ENCODE results near the gene SSH2.

DNA sequence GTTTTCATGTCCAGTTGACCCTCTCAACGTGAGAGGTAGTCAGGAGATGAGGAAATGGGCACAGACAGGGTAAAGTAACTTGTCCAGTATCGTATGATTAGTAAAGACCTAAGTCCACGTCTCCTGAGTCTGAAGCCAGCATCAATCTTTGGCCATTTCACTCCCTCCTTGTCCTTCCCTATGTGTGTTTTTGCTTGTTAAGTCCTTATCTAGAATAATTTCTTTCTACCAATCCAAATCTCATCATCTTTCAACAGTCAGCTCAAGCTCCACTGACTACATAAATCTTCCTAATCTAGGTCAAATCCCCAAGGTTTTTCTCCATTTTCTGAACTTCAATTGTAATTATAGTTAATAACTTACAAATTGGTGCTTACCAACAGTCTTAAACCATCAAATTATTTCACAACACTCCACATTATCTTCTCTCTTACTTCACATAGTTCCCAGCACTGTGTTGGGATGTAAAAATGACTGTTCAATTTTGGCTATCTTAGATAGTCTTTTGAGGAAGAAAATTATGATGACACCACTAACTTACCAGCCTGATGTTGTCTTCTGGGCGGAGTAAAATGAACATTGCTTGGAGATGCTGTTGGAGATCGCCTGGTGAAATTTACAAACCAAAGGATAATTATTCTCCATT lies 235.0 kb downstream of the SSH2 start:
- no peak for TF ChIP-seq YY1 (IDR thresholded peaks at IDR 0.05)
- TF ChIP-seq, protein P1, sequence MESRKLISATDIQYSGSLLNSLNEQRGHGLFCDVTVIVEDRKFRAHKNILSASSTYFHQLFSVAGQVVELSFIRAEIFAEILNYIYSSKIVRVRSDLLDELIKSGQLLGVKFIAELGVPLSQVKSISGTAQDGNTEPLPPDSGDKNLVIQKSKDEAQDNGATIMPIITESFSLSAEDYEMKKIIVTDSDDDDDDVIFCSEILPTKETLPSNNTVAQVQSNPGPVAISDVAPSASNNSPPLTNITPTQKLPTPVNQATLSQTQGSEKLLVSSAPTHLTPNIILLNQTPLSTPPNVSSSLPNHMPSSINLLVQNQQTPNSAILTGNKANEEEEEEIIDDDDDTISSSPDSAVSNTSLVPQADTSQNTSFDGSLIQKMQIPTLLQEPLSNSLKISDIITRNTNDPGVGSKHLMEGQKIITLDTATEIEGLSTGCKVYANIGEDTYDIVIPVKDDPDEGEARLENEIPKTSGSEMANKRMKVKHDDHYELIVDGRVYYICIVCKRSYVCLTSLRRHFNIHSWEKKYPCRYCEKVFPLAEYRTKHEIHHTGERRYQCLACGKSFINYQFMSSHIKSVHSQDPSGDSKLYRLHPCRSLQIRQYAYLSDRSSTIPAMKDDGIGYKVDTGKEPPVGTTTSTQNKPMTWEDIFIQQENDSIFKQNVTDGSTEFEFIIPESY (IDR thresholded peaks at IDR 0.05), result no peak
- TF ChIP-seq, protein P2, sequence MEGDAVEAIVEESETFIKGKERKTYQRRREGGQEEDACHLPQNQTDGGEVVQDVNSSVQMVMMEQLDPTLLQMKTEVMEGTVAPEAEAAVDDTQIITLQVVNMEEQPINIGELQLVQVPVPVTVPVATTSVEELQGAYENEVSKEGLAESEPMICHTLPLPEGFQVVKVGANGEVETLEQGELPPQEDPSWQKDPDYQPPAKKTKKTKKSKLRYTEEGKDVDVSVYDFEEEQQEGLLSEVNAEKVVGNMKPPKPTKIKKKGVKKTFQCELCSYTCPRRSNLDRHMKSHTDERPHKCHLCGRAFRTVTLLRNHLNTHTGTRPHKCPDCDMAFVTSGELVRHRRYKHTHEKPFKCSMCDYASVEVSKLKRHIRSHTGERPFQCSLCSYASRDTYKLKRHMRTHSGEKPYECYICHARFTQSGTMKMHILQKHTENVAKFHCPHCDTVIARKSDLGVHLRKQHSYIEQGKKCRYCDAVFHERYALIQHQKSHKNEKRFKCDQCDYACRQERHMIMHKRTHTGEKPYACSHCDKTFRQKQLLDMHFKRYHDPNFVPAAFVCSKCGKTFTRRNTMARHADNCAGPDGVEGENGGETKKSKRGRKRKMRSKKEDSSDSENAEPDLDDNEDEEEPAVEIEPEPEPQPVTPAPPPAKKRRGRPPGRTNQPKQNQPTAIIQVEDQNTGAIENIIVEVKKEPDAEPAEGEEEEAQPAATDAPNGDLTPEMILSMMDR (IDR thresholded peaks at IDR 0.05; ENCODE audit: low read depth, low read length, missing input control), result no peak
- TF ChIP-seq EGR1 (IDR thresholded peaks at IDR 0.05; ENCODE audit: low read depth in 2 of 2), result no peak
- no peak for TF ChIP-seq SP1 (IDR thresholded peaks at IDR 0.05)
- no peak for TF ChIP-seq TAF1 (conservative IDR thresholded peaks at IDR 0.05)
- TF ChIP-seq, protein P3, sequence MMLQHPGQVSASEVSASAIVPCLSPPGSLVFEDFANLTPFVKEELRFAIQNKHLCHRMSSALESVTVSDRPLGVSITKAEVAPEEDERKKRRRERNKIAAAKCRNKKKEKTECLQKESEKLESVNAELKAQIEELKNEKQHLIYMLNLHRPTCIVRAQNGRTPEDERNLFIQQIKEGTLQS (IDR thresholded peaks at IDR 0.05), result no peak
- TF ChIP-seq, protein P4, sequence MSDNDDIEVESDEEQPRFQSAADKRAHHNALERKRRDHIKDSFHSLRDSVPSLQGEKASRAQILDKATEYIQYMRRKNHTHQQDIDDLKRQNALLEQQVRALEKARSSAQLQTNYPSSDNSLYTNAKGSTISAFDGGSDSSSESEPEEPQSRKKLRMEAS (IDR thresholded peaks at IDR 0.05), result no peak
- TF ChIP-seq HNF4A (conservative IDR thresholded peaks at IDR 0.05), result no peak
- no peak for TF ChIP-seq RAD21 (IDR thresholded peaks at IDR 0.05)
- TF ChIP-seq NR2F2 (IDR thresholded peaks at IDR 0.05), result no peak
- no peak for TF ChIP-seq FOXA1 (IDR thresholded peaks at IDR 0.05)
- TF ChIP-seq, protein P5, sequence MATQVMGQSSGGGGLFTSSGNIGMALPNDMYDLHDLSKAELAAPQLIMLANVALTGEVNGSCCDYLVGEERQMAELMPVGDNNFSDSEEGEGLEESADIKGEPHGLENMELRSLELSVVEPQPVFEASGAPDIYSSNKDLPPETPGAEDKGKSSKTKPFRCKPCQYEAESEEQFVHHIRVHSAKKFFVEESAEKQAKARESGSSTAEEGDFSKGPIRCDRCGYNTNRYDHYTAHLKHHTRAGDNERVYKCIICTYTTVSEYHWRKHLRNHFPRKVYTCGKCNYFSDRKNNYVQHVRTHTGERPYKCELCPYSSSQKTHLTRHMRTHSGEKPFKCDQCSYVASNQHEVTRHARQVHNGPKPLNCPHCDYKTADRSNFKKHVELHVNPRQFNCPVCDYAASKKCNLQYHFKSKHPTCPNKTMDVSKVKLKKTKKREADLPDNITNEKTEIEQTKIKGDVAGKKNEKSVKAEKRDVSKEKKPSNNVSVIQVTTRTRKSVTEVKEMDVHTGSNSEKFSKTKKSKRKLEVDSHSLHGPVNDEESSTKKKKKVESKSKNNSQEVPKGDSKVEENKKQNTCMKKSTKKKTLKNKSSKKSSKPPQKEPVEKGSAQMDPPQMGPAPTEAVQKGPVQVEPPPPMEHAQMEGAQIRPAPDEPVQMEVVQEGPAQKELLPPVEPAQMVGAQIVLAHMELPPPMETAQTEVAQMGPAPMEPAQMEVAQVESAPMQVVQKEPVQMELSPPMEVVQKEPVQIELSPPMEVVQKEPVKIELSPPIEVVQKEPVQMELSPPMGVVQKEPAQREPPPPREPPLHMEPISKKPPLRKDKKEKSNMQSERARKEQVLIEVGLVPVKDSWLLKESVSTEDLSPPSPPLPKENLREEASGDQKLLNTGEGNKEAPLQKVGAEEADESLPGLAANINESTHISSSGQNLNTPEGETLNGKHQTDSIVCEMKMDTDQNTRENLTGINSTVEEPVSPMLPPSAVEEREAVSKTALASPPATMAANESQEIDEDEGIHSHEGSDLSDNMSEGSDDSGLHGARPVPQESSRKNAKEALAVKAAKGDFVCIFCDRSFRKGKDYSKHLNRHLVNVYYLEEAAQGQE (IDR thresholded peaks at IDR 0.05), result no peak
- TF ChIP-seq JUND (IDR thresholded peaks at IDR 0.05), result no peak
